SKM-1 treated with dmso at 0.1 percent for 144 hours (cell line): ENCODE data around the gene B4GALT3.

ENCODE experiments used
- DNase-seq: peaks from one replicate; lab custom pipeline; 2025; ENCODE audit not compliant: unreplicated experiment; lab: John Stamatoyannopoulos, UW

B4GALT3 gene

GRCh38 chr1:161163793-161164192 is 13.5 kb downstream of the B4GALT3 start:
- no peak for DNase-seq

GRCh38 chr1:161162806-161163205 is 14.5 kb downstream of the B4GALT3 start:
- no peak for DNase-seq

- no peak for DNase-seq
These were observed 15.3 kb downstream of the B4GALT3 start for GRCh38 chr1:161162052-161162451.

- DNase-seq = no peak
These were observed 15.7 kb downstream of the B4GALT3 start for GRCh38 chr1:161161652-161162051.

GRCh38 chr1:161160671-161161145 is 16.6 kb downstream of the B4GALT3 start:
- no peak for DNase-seq

GRCh38 chr1:161159913-161160243 is 17.4 kb downstream of the B4GALT3 start:
- no peak for DNase-seq

- peak; percentile 94 for DNase-seq
These were observed 18.0 kb downstream of the B4GALT3 start, which contains the start of gene USP21 for GRCh38 chr1:161159087-161159912. Gene USP21 (plus strand): TSS chr1:161159500. CDS start chr1:161160641, 1,141 bp downstream.

GRCh38 chr1:161158316-161159010 is 18.8 kb downstream of the B4GALT3 start:
- DNase-seq = no peak

GRCh38 chr1:161157867-161158266 is 19.4 kb downstream of the B4GALT3 start:
- no peak for DNase-seq

GRCh38 chr1:161153682-161154337 is 23.5 kb downstream of the B4GALT3 start, which contains the start of gene UFC1:
Gene UFC1 (plus strand): TSS chr1:161153978. CDS start chr1:161153998, 20 bp downstream.
- peak; percentile 93 for DNase-seq

- peak; percentile 35 for DNase-seq
These were observed 24.1 kb downstream of the B4GALT3 start for GRCh38 chr1:161153176-161153575.

- no peak for DNase-seq
These were observed 31.5 kb downstream of the B4GALT3 start for GRCh38 chr1:161145832-161146231.

- DNase-seq = no peak
These were observed 36.4 kb downstream of the B4GALT3 start for GRCh38 chr1:161140755-161141400.

GRCh38 chr1:161139766-161140165 is 37.5 kb downstream of the B4GALT3 start:
- DNase-seq = no peak

- DNase-seq = no peak
These were observed 38.9 kb downstream of the B4GALT3 start for GRCh38 chr1:161138431-161138830.

GRCh38 chr1:161137881-161138280 is 39.4 kb downstream of the B4GALT3 start:
- DNase-seq = no peak

GRCh38 chr1:161133220-161133740 is 44.0 kb downstream of the B4GALT3 start:
- DNase-seq = no peak

GRCh38 chr1:161132410-161133219 is 44.7 kb downstream of the B4GALT3 start, which contains the start of gene DEDD:
Gene DEDD (minus strand): TSS chr1:161132667. CDS start chr1:161124462, 8,205 bp downstream.
- peak; percentile 98 for DNase-seq

- DNase-seq = no peak
These were observed 45.5 kb downstream of the B4GALT3 start for GRCh38 chr1:161131523-161132409.
